ENCODE data around the gene SLC49A3.

- TF ChIP-seq CTCF (IDR thresholded peaks at IDR 0.05) (no peak), POLR2A (IDR thresholded peaks at IDR 0.05) (no peak), EP300 (IDR thresholded peaks at IDR 0.05) (no peak)
Measured at GRCh38 chr4:734075-734474, 45.1 kb upstream of the SLC49A3 start.

All from tibial nerve (tissue), 4 donors.